Activated CD8-positive, alpha-beta memory T cell treated with anti-CD3 and anti-CD28 coated beads for 24 hours (primary cell): ENCODE data around the gene DNAH1.
A peak's percentile ranks its signal among the peaks of the same experiment; 100 is the strongest.

Experiments used
- DNase-seq: peaks from one replicate; pipeline ENCODE4 v3.0.0-alpha.2; 2020

DNAH1 gene

DNA sequence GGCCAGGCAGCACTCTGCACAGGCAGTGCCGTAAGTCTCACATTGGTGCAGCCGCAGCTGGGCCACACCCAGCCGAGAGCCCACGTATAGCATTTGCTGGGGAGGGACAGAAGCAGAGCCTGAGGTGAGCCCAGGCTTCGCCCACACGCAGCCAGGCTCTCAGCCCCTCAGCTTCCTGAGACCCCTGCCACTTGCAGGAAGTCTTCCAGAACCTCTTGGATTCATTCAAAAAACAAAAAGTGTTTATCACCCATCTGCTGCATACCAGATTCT is 121.9 kb downstream of the DNAH1 start:
- no peak for DNase-seq

DNA sequence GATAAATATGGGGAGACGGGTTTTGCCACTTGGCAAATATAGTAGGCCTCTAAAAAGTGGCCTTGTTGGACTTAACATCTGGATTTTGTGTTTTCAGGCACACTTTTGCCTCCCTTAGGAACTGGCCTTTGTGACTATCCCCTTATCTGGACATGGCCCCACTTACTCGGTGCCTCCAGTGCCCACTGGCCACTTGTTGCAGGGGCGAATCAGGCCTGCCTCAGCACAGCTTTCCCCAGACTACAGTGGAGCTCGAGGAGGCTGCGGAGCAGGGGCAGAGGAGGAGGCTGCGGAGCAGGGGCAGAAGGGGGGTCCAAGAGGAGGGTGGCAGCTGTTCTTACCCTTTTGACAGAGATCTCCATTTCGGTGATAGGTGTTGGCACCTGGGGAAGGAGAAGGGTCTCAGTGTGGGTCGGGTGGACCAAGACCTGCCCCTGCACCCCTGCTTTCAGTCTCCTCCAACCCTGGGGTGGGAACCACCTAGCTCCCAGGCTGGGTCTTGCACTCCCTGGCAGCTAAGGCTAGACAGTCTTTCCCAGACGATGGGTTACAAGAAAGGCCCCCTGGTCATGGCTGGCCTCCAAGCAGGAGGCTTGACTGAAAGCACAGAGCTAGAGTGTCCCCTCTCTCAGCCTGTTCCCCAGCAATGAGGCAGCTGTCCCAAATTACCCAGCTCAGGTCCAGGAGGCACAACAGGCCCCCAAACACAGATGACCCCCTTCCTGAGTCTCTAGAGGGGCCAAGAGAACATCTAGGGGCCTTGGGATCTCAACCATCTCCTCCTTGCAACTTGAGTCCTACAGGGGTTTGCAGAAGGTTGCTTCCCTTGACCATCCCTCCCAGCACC is 122.7 kb downstream of the DNAH1 start:
- DNase-seq, result no peak

DNA sequence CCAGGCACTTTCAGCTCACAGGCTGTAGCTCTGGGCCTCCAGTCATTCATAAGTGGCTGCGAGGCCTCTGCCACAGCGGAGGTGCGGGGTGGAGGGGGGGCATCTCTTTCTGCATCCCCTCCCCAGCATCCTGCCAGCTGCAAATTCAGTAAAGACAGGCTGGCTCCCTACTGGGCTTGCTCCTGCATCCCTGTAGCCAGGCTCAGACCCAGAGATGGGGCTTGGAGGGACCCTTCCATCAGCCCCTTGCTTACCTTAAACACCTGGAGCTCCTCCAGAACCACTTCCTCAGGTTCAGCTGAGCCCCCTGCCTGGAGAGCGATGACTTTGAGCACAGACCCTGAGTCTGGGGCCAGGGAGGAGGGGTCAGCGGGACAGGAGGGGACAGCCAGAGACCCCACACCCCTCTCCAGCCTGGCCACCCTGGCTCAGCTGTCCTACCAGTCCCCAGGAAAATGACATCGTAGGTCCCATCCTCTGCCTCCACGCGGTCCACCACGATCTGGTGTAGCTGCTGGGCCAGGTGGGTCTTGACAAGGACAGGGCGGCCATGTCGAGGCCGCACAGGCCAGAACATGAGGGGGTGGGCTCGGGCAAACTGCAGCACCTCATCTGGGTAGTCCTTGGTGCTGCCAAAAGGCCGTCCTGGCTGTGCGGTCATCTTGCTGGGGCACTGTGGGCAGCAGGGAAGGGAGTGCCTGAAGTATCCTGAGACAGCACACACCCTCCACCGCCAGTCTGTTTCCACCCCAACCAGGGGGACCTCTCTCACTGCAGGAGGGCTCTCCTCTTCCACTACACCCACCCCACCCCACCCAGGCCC is 123.5 kb downstream of the DNAH1 start:
- DNase-seq, result no peak

DNA sequence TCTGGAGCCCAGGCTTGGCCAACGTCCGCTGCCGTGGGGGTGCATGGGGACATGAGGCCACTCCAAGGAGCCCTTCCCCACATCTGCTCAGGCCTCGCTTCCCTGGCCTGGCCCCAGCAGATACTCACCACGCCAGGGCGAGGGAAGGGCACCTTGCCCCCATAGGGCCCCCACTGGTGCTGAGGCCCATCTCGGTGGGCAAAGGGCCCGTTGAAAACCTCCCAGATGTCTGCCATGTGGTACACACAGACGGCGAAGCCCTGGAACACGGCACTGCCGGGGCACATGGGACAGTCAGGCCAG is 124.1 kb downstream of the DNAH1 start:
- DNase-seq, result no peak

DNA sequence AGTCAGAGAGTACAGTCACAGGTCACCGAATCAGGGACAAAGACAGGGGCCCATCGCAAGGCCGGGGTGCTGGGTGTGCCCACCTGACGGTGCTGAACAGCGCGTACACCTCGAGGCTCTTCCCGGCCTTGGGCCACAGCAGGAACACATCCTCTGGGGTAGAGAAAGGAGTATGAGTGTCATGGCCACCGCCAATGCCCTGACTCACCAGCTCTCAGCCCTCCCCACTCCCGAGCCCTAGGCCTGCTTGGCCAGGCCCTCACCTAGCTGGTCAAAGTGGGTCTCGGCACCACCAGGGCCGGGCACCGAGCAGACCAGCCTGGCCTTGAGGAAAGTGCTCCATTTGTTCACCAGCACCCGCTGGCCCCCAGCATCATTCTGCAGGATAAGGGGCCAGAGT is 124.6 kb downstream of the DNAH1 start:
- no peak for DNase-seq

DNA sequence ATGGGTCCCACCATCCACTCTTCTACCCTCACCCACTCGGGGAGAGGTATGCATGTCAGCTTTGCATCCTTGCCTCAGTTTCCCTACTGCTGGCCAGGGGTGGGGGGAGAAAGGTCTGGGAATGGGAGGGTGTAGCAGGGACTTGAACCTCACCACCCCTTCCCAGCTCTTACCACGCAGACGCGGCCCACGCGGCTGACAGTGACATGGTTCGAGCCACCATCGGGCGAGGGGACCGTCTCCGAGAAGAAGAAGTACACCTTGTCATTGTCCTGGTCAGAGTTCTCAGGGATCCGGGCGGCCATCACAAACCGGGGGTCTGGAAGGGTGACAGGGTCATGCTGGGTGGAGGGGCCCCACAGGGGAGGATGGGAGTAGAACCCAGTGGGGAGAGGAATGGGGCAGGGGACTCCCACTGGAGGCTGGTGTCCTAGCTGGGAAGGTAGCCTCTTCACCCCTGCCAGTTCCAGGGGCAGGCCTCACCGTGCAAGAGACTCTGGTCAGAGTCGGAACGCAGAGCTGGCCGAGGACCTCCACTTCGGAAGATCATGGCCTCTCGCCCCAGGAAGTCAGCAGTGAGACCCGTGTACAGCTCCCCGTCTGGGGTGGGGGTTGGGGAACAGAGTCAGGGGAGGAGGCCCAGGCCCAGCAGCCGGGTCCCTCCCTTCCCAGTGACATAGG is 125.1 kb downstream of the DNAH1 start:
- no peak for DNase-seq

DNA sequence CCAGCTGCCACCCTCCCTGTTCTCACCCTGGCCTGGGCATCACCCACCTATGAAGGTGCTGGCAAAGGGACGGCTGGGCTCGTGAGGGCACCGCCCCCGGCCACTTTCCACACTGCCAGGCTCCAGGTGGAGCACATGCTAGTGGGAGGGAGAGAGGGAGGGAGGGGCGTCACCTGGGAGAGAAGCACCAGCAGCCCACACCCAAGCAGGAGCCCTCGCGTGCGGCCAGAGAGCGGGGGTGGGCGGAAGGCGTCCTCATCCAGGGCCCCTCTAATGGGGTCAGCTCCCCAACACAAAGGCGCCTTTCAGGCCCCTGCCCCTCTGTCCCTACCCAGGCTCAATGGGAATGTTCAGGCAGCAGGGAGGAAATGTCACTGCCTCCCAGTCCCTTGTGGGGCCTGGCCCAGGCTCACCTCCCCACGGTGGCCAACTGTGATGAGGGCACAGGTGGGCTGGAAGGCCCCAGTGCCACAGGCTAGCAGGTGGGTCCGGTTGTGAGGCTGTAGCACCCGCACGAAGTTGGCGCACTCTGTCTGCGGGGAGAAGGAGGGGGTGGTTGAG is 125.7 kb downstream of the DNAH1 start:
- no peak for DNase-seq

DNA sequence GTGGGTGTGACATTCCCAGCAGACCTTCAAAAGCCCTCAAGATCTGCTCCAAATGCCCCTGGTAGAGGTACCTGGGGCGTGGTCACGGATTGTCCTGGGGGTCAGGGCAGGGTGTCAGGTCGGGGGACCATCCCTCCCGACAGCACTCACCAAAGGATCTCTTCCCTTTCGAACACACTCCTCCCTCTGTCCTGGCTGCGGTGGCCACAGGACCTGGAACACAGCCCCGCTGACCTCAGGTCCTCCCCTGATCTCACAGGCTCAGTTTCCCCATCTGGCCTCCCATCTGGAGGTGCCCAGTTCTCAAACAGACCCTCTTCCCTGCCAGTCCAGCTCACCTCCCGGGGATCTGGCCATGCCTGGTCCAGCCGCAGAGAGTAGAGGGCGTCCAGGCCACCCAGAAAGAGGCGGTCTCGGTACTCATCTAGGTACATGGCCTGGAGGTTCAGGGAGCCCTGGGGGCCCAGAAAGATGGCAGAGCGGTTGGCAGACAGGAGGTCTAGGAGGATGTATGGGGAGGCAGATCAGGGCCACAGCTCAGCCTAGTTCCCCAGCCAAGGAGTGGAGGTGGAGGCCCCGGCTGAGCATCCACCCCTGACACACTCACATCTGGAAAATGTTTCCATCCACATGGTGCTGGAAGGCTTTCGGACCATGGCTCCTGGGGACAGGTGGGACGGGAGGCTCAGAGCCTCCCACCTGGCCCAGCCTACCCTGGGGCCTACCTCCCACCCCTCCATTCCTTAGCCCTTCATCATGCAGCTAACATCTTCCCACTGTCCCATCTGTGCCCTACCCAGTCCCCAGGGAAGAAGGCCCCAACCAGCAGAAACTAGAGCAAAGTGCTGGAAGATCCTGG is 126.5 kb downstream of the DNAH1 start:
- no peak for DNase-seq

DNA sequence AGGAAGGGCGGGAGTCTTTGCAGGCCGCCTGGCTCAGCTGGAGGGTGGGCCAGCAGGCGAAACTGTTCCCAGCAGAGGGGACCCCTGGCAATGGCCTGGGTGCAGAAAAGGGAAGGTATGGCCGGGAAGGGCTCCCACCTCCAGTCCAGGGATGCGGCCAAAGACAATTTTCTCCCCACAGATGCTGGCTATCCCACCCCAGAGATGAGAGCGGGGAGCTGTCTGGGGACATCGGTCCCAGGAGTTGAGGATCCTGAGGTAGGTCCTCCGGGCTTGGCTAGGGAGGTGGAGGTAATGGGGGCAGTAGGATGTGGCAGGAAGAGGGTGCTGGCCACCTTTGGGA is 127.1 kb downstream of the DNAH1 start:
- DNase-seq, result no peak

DNA sequence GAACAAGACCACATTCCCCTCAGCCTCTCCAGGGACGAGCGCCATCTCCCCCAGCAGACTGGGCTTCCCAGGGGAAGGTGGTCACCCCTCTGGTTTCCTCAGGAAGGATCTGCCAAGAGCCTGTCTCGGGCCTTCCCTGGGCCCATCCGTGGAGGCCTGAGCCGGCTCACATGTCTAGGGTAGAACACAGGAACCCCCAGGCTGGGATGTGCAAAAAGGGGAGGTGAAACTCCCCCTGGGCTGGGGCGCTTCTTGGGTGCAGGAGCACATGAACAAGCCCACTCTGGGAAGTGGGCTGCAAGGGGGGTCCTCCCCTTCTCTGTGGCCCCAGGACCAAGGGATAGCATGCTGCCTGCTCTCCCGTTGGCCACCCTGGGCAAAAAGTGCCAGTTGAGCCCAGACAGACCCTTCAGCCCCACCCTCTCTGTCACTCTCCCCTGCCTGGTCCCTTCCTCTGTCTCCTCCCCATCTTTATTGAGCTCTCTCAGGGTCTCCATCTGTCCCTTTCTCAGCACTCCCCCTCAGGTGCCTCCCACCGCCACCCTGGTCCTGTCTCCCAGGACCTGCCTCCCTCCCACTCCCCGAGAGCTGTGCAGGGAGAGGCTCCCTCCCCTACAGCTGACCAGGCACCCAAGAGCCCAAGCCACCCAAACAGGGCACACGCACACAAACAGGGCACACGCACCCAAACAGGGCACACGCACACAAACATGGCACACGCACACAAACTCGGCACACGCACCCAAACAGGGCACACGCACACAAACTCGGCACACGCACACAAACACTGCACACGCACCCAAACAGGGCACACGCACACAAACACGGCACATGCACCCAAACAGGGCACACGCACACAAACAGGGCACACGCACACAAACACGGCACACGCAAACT is 127.9 kb downstream of the DNAH1 start:
- DNase-seq, result no peak

DNA sequence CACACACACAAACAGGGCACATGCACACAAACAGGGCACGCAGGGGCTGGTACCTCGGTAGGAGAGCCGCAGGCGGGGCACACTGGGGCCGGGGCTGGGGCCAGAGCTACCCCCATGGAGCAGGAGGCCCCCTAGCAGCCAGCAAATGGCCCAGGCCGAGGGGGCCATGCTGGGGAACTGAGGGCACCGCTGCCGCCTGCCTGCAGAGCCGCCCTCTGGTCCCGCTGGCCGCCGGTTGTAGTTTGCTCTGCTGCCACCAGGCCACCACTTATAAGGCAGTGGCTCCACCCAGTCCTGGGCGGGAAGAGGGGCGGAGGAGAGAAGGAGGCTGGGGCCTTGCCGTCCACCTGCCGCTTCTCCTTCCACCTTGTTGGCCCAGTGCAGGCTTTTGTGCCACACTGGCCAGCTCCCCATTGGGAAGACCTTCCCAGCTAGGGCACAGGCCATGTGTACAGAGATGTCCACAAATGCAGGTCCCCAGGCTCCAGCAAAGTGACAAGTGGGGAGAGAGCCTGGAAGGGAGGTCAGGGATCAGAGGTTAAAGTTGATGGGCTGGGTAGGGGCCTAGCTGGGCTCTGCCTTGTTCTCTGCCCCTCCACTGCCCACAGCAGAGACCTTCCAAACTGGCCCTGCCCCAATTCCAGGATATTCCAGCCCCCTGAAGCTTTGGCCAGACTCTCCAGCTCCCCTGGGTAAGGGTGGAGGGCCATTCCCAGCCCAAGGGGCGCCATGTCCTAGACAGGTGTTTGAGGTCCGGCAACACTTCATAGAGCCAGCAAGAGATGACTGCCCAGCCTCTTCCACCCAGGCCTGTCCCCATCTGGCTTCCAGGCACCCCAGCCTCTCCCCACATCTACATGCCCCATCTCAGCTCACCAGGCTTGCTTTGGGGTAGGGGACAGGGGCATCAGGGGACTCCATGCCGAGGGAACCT is 129.0 kb downstream of the DNAH1 start, which contains the start of gene SEMA3G:
TSS of gene SEMA3G (minus strand) at position 244 of the 934 bp plus-strand sequence. CDS start at position 168, 76 bp downstream.
- DNase-seq, result peak; percentile 86

DNA sequence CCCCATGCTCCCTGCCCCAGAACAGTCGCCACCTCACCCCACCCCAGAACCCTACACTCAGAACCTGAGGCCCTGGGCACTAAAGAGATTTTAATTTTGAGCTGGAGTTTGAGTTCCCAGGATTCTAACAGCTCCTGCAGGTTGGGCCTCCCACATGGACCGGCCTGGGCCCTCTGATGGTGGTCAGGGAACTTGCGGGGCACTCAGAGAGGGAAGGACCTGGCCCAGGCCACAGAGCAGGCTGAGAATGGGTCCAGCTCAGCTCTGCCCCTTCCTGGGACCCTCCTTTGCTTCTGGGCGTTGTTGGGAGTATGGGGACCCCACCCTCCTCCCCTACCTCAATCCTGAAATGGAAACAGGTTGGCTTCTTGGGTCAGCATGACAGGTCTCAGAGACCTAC is 129.9 kb downstream of the DNAH1 start:
- DNase-seq, result no peak

DNA sequence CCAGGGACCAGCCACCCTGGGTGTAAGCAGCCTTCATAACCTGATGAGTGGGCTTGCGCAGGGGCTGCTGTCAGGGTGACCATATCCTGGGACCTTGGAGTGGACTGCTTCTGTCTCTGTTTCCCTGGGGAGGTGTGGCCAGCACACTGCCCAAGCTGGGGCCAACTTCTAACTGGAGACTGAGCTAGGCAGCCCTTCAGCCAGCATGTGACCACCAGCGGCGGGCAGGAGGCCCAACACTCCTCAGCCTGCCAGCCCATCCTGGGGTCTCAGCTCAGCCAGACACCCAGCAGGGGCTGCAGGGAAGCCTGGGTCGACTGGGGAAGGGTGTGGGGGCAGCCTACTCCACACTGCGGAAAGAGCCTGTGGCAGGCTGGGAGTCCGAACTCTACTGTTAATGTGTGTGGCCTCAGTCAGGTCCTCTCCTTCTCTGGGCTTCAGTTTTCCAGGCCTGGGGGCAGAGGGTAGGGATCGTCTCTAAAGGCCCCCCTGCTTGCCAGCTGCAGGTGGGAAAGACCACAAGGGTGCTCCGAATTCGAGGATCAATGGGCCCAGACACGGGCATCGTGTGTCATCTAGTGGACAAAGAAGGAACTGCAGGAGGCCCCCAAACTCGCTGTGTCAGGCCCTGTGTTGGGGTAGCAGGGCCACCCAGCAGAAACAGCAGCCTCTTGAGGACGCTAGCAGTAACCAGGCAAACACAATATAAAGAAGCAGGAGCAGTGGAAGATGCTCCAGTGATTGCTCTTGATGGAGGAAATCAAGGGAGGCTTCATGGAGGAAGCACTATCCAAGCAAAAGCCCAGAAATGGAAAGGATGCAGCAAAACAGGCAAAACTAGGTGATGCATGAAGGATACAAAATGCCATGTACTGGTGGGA is 130.8 kb downstream of the DNAH1 start:
- DNase-seq, result peak; percentile 91

DNA sequence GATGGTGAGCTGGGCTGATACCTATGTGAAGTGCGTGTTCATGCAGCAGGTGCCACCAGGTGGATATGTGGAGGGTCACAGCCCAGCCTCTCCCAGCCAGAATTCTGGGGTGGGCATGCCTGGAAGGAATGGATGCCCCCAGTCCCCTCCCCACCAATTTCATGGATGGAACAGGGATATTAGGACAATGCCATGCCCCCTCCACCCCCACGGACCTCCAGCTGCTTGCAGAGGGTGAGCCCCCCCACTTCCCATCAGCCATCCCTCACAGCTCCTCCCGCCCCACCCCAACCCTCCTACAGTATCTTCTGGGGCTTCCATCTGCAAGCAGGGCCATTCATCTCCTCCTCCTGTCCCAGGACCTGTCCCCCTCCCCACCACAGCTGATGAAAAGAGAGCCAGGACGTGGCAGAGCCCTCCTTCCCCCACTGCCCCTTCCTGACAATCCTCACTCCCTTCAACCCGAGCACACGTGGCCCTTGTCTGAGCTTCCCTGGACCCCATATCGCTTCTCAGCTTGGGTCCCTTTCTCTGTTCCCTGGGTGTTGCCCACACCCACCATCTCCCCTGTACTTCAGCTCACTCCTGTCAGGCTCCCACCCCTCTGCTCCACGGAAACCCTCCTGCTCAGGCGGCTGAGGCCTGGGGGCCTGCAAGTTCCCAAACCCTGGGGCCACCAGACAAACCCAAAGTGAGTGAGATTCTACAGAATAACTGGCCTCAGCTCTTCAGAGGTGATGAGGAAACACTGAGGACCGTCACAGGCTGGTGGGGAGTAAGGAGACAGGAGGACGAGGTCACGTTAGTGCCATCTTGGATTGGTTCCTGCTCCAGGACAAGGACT is 131.6 kb downstream of the DNAH1 start:
- DNase-seq, result no peak
